ENCODE measurements around the gene LIN7C. TPM values are rescaled to one million over a fixed set of nuclear protein-coding genes. Genes with fewer than 3 reads are reported as not detected.
A peak's percentile ranks its signal among the peaks of the same experiment; 100 is the strongest.

The LIN7C gene
- total RNA-seq, 3 donors from 2014 or later = 37.8 to 41.2 (median 40.5) TPM

GRCh38 chr11:27447288-27448183, 59.0 kb downstream of the LIN7C start:
- DNase-seq = no peak
- Histone ChIP-seq H3K4me1 (ENCODE audit: low read depth) (no peaks in the 10 kb centered on the region), H3K36me3 (ENCODE audit: low read depth) (no peaks in the 10 kb centered on the region), H3K9me3 (no peaks in the 10 kb centered on the region), H3K4me3 (no peak overlapping the region)
- no peak for TF ChIP-seq CTCF (IDR thresholded peaks at IDR 0.05)
- intact Hi-C loops (cut with DNase I, micrococcal nuclease) = no loop called here
- ATAC-seq = no peak

GRCh38 chr11:27445625-27446024, 60.9 kb downstream of the LIN7C start:
- intact Hi-C loops (cut with DNase I, micrococcal nuclease) = no loop called here
- ATAC-seq (no peak), DNase-seq (no peak)
- Histone ChIP-seq H3K4me1 (ENCODE audit: low read depth) (no peaks in the 10 kb centered on the region), H3K36me3 (ENCODE audit: low read depth) (no peaks in the 10 kb centered on the region), H3K9me3 (no peaks in the 10 kb centered on the region), H3K4me3 (no peak overlapping the region)
- no peak for TF ChIP-seq CTCF (IDR thresholded peaks at IDR 0.05)

GRCh38 chr11:27444801-27445215, 61.8 kb downstream of the LIN7C start:
- Histone ChIP-seq H3K9me3 (no peaks in the 10 kb centered on the region), H3K36me3 (ENCODE audit: low read depth) (no peaks in the 10 kb centered on the region), H3K4me3 (no peak overlapping the region), H3K4me1 (ENCODE audit: low read depth) (no peaks in the 10 kb centered on the region)
- no peak for TF ChIP-seq CTCF (IDR thresholded peaks at IDR 0.05)
- no peak for DNase-seq
- intact Hi-C loops (cut with DNase I, micrococcal nuclease) = no loop called here
- ATAC-seq = peak; percentile 69

Small RNAs within 50 kb of the gene (microRNA-seq; reads per million reads assigned to microRNA genes)
- gene MIR8087 = not detected

Other genes with a start within 250 kb of the LIN7C start
- 10 to 100 TPM in 2 of 3 donors, 1 to 10 TPM in 1; 7.2 to 11.2 (median 10.1) TPM for gene CCDC34, start 143.6 kb downstream of the LIN7C start, total RNA-seq
- 100 to 1,000 TPM in 2 of 3 donors, 10 to 100 TPM in 1; 81.9 to 185 (median 104) TPM for gene LGR4, start 34.0 kb downstream of the LIN7C start, total RNA-seq
- gene BDNF, start 193.7 kb upstream of the LIN7C start, total RNA-seq = under 1 TPM in 2 of 3 donors, not detected in 1; 0.25 to 0.31 TPM